HL-60/S4 treated with retinoic acid at 250 ng/mL for 4 days and 3 days (cell line): ENCODE results near the gene ARHGAP6.
"Not testable (repeated sequence)": the region's sequence is repeated elsewhere in the genome, so short reads cannot be mapped to it uniquely, and the experiment has no call there.

ENCODE experiments used
- in situ Hi-C: fragments of 300-500 bp; cut with MboI; formaldehyde crosslinking; loops from 2 replicates; pipeline ENCODE4 v1.7.0; 2022; ENCODE audit warnings: low sequenced_read_pairs

The ARHGAP6 gene

GRCh38 chrX:11265352-11265751, 400.4 kb downstream of the ARHGAP6 start:
- in situ Hi-C loops, result no loop called here

GRCh38 chrX:11264925-11265324, 400.8 kb downstream of the ARHGAP6 start:
- in situ Hi-C loops, result no loop called here

GRCh38 chrX:11261260-11261659, 404.5 kb downstream of the ARHGAP6 start:
- in situ Hi-C loops, result no loop called here

GRCh38 chrX:11259437-11259836, 406.3 kb downstream of the ARHGAP6 start:
- in situ Hi-C loops, result no loop called here

- in situ Hi-C loops, result no loop called here
Measured at GRCh38 chrX:11257711-11258110, 408.0 kb downstream of the ARHGAP6 start.

GRCh38 chrX:11257290-11257689, 408.4 kb downstream of the ARHGAP6 start:
- in situ Hi-C loops, result no loop called here

- in situ Hi-C loops, result no loop called here
Measured at GRCh38 chrX:11254417-11255109, 411.2 kb downstream of the ARHGAP6 start.

GRCh38 chrX:11244636-11245035, 421.1 kb downstream of the ARHGAP6 start:
- in situ Hi-C loops, result no loop called here

- in situ Hi-C loops, result no loop called here
Measured at GRCh38 chrX:11242704-11243103, 423.0 kb downstream of the ARHGAP6 start.

- in situ Hi-C loops, result no loop called here
Measured at GRCh38 chrX:11241720-11242119, 424.0 kb downstream of the ARHGAP6 start.

GRCh38 chrX:11239230-11239629, 426.5 kb downstream of the ARHGAP6 start:
- in situ Hi-C loops, result no loop called here

GRCh38 chrX:11235377-11235776, 430.3 kb downstream of the ARHGAP6 start:
- in situ Hi-C loops, result not testable (repeated sequence)

- in situ Hi-C loops, result no loop called here
Measured at GRCh38 chrX:11215191-11215921, 450.4 kb downstream of the ARHGAP6 start.

- in situ Hi-C loops, result no loop called here
Measured at GRCh38 chrX:11214346-11215190, 451.2 kb downstream of the ARHGAP6 start.

GRCh38 chrX:11212741-11213140, 453.0 kb downstream of the ARHGAP6 start:
- in situ Hi-C loops, result no loop called here

- in situ Hi-C loops, result no loop called here
Measured at GRCh38 chrX:11210415-11210801, 455.3 kb downstream of the ARHGAP6 start.

GRCh38 chrX:11209798-11210414, 455.8 kb downstream of the ARHGAP6 start:
- in situ Hi-C loops, result no loop called here

- in situ Hi-C loops, result no loop called here
Measured at GRCh38 chrX:11206716-11207115, 459.0 kb downstream of the ARHGAP6 start.

- in situ Hi-C loops, result no loop called here
Measured at GRCh38 chrX:11205796-11206195, 459.9 kb downstream of the ARHGAP6 start.

- in situ Hi-C loops, result no loop called here
Measured at GRCh38 chrX:11197671-11198070, 468.0 kb downstream of the ARHGAP6 start.

- in situ Hi-C loops, result no loop called here
Measured at GRCh38 chrX:11196476-11196875, 469.2 kb downstream of the ARHGAP6 start.
